Smooth muscle cell (in vitro differentiated cells): Measurements from ENCODE around the gene ADAM10. TPM values are rescaled to one million over a fixed set of nuclear protein-coding genes. Genes with fewer than 3 reads are reported as not detected.

ENCODE experiments used
- DNase-seq: peaks from one replicate; lab custom pipeline; 2025; ENCODE audit not compliant: unreplicated experiment; lab: John Stamatoyannopoulos, UW
- H2AFZ ChIP-seq: fragments of 200-600 bp; sonication (generic); 2 replicates; pipeline ENCODE4 v1.6.0; 2016; ENCODE audit warnings: antibody characterized with exemption, low read depth, mild to moderate bottlenecking
- H3F3A ChIP-seq: fragments of 200-600 bp; sonication (generic); 2 replicates; pipeline ENCODE4 v1.6.0; 2017; ENCODE audit warnings: antibody characterized with exemption, low read depth
- H3K27ac ChIP-seq: fragments of 200-600 bp; sonication (generic); 2 replicates; pipeline ENCODE4 v1.5.1; 2016; ENCODE audit warnings: low read depth, mild to moderate bottlenecking
- H3K27me3 ChIP-seq: fragments of 200-600 bp; sonication (generic); 2 replicates; pipeline ENCODE4 v1.6.1; 2016; ENCODE audit warnings: low read depth, mild to moderate bottlenecking
- H3K36me3 ChIP-seq: fragments of 200-600 bp; sonication (generic); 2 replicates; pipeline ENCODE4 v1.5.1; 2016; ENCODE audit warnings: low read depth
- H3K4me1 ChIP-seq: fragments of 200-600 bp; sonication (generic); 2 replicates; pipeline ENCODE4 v1.5.1; 2016; ENCODE audit warnings: low read depth
- H3K4me2 ChIP-seq: fragments of 200-600 bp; sonication (generic); 2 replicates; pipeline ENCODE4 v1.6.0; 2016; ENCODE audit warnings: mild to moderate bottlenecking
- H3K4me3 ChIP-seq: fragments of 200-600 bp; sonication (generic); 2 replicates; pipeline ENCODE4 v1.5.1; 2016; ENCODE audit warnings: mild to moderate bottlenecking
- H3K79me2 ChIP-seq: fragments of 200-600 bp; sonication (generic); 2 replicates; pipeline ENCODE4 v1.6.0; 2016; ENCODE audit warnings: low read depth, mild to moderate bottlenecking
- H3K9ac ChIP-seq: fragments of 200-600 bp; sonication (generic); 2 replicates; pipeline ENCODE4 v1.6.0; 2016; ENCODE audit warnings: low read depth
- H3K9me3 ChIP-seq: fragments of 200-600 bp; sonication (generic); replicated peaks from 2 replicates; pipeline ENCODE4 v1.5.1; 2016; ENCODE audit warnings: low read depth
- H4K20me1 ChIP-seq: fragments of 200-600 bp; sonication (generic); 2 replicates; pipeline ENCODE4 v1.6.0; 2016; ENCODE audit warnings: low read depth
- CTCF ChIP-seq: fragments of 200-600 bp; sonication (generic); IDR thresholded peaks from 2 replicates; pipeline ENCODE4 v1.5.1; 2017; ENCODE audit warnings: borderline replicate concordance, mild to moderate bottlenecking, antibody characterized with exemption; ENCODE audit not compliant: insufficient read depth, poor library complexity, severe bottlenecking
- WGBS: methylation state at CpG from one replicate; pipeline ENCODE4 v1.1.7; 2016; ENCODE audit warnings: low lambda C conversion rate; 5-methylcytosine and 5-hydroxymethylcytosine counted together
- polyA plus RNA-seq: library from polyadenylated mRNA; unstranded; fragments of >200 nt; fragmentation: Nextera tagmentation; extraction: Ambion mirVana; gene quantifications from 2 replicates; pipeline ENCODE4 v1.2.1, GENCODE V29; 2016
- total RNA-seq: library from RNA; depleted of rRNA; stranded (reverse); fragments of >200 nt; gene quantifications from 2 replicates; pipeline ENCODE4 v1.2.3, GENCODE V29; 2014

Gene ADAM10
- total and polyA plus RNA-seq, 2 experiments from 2014 or later = 168 to 200 TPM

GRCh38 chr15:58731756-58732535 is 17.6 kb downstream of the ADAM10 start:
- peak overlapping the region; percentile 41 for H3K4me2 ChIP-seq
- TF ChIP-seq CTCF = no peak
- H3K27ac ChIP-seq = peak overlapping the region; percentile 90
- peaks cover 92% of the 10 kb centered on the region for H3K79me2 ChIP-seq
- no peak for DNase-seq
- peaks cover 16% of the 10 kb centered on the region for H3K4me1 ChIP-seq
- H3K9me3 ChIP-seq = no peaks in the 10 kb centered on the region
- 26% methylated on average over 5 of the region's 5 CpGs for WGBS
- no peak overlapping the region for H2AFZ ChIP-seq
- peaks cover 27% of the 10 kb centered on the region for H3F3A ChIP-seq
- H3K4me3 ChIP-seq = no peak overlapping the region
- no peaks in the 10 kb centered on the region for H3K36me3 ChIP-seq
- no peaks in the 10 kb centered on the region for H3K27me3 ChIP-seq
- H3K9ac ChIP-seq = peak overlapping the region; percentile 34
- H4K20me1 ChIP-seq = peaks cover 96% of the 10 kb centered on the region

GRCh38 chr15:58726867-58727266 is 22.6 kb downstream of the ADAM10 start:
- H3K9me3 ChIP-seq = no peaks in the 10 kb centered on the region
- H3K4me2 ChIP-seq = no peak overlapping the region
- no peaks in the 10 kb centered on the region for H3K27me3 ChIP-seq
- H3K4me1 ChIP-seq = peaks cover 5% of the 10 kb centered on the region
- peaks cover 98% of the 10 kb centered on the region for H3K79me2 ChIP-seq
- H3K9ac ChIP-seq = no peak overlapping the region
- no peak overlapping the region for H3K4me3 ChIP-seq
- peaks cover 98% of the 10 kb centered on the region for H4K20me1 ChIP-seq
- DNase-seq = no peak
- 96% methylated on average over 10 of the region's 12 CpGs for WGBS
- no peak overlapping the region for H2AFZ ChIP-seq
- no peak overlapping the region for H3K27ac ChIP-seq
- TF ChIP-seq CTCF = no peak
- H3F3A ChIP-seq = peaks cover 16% of the 10 kb centered on the region
- no peaks in the 10 kb centered on the region for H3K36me3 ChIP-seq

GRCh38 chr15:58724466-58724865 is 25.0 kb downstream of the ADAM10 start:
- WGBS = 67% methylated on average over 1 of the region's 1 CpG
- no peak overlapping the region for H3K9ac ChIP-seq
- H3F3A ChIP-seq = peaks cover 7% of the 10 kb centered on the region
- no peak overlapping the region for H2AFZ ChIP-seq
- peaks cover 5% of the 10 kb centered on the region for H3K4me1 ChIP-seq
- H3K4me3 ChIP-seq = no peak overlapping the region
- H3K4me2 ChIP-seq = no peak overlapping the region
- no peaks in the 10 kb centered on the region for H3K36me3 ChIP-seq
- no peak for DNase-seq
- peak overlapping the region; percentile 60 for H3K27ac ChIP-seq
- no peak for TF ChIP-seq CTCF
- peaks cover 100% of the 10 kb centered on the region for H3K79me2 ChIP-seq
- H3K27me3 ChIP-seq = no peaks in the 10 kb centered on the region
- peaks cover 98% of the 10 kb centered on the region for H4K20me1 ChIP-seq
- H3K9me3 ChIP-seq = no peaks in the 10 kb centered on the region

- Histone ChIP-seq H3K27me3 (no peaks in the 10 kb centered on the region), H3K36me3 (peaks cover 9% of the 10 kb centered on the region), H3K4me2 (no peak overlapping the region), H3K9me3 (no peaks in the 10 kb centered on the region), H3K9ac (no peak overlapping the region), H3K4me1 (no peaks in the 10 kb centered on the region), H2AFZ (no peak overlapping the region), H3F3A (no peaks in the 10 kb centered on the region), H4K20me1 (peaks cover 93% of the 10 kb centered on the region), H3K4me3 (no peak overlapping the region), H3K79me2 (peaks cover 99% of the 10 kb centered on the region), H3K27ac (no peak overlapping the region)
- 98% methylated on average over 2 of the region's 2 CpGs for WGBS
- no peak for TF ChIP-seq CTCF
- no peak for DNase-seq
These were observed 32.1 kb downstream of the ADAM10 start for GRCh38 chr15:58717357-58717756.
